Gastroesophageal sphincter (tissue), 4 donors: ENCODE results near the gene CRYBA2. TPM values are rescaled to one million over a fixed set of nuclear protein-coding genes. Genes with fewer than 3 reads are reported as not detected.

Experiments used
- ATAC-seq: fragments of 150-250 bp; one replicate; pipeline ENCODE4 v1.9.1; 2016; ENCODE audit warnings: mild to moderate bottlenecking, moderate library complexity
- H3K27ac ChIP-seq, 4 donors: fragments of 200-600 bp; sonication (generic) in 3 of 4; 1 replicate in 3 of 4; 2 replicates in 1 of 4; pipeline ENCODE4 v1.5.1; 2016 to 2019
- H3K27me3 ChIP-seq: fragments of 200-600 bp; sonication (generic); one replicate; pipeline ENCODE4 v1.5.1; 2019
- H3K36me3 ChIP-seq, 2 donors: fragments of 200-600 bp; sonication (generic); one replicate each; pipeline ENCODE4 v1.5.1; 2019; ENCODE audit warnings: control low read depth in 1 of 2
- H3K4me1 ChIP-seq, 3 donors: fragments of 200-600 bp; sonication (generic); 1 replicate in 2 of 3; 2 replicates in 1 of 3; pipeline ENCODE4 v1.5.1; 2016 to 2019; ENCODE audit warnings: control low read depth in 2 of 3
- H3K4me3 ChIP-seq, 2 donors: fragments of 200-600 bp; sonication (generic); one replicate each; pipeline ENCODE4 v1.5.1; 2019; ENCODE audit warnings: mild to moderate bottlenecking in 1 of 2, moderate library complexity in 1 of 2
- H3K9me3 ChIP-seq, 3 donors: fragments of 200-600 bp; sonication (generic); one replicate each; pipeline ENCODE4 v1.5.1; 2017 to 2019; ENCODE audit warnings: control low read depth in 2 of 3
- CTCF ChIP-seq, 4 experiments: fragments of 200-600 bp in 2 of 4; fragments of 450-650 bp in 2 of 4; sonication (generic) in 1 of 4; IDR thresholded peaks; one replicate each; pipeline ENCODE4 v1.5.1; 2017 to 2019; ENCODE audit warnings: antibody characterized with exemption in 4 of 4, mild to moderate bottlenecking in 2 of 4, moderate library complexity in 2 of 4
- EP300 ChIP-seq: sonication (generic); formaldehyde crosslinking; IDR thresholded peaks from one replicate; pipeline ENCODE4 v1.6.1; 2017; ENCODE audit warnings: antibody characterized with exemption, mild to moderate bottlenecking
- POLR2A ChIP-seq, 2 donors: fragments of 450-650 bp; IDR thresholded peaks; one replicate each; pipeline ENCODE4 v1.6.1; 2017; ENCODE audit warnings: antibody characterized with exemption in 2 of 2, mild to moderate bottlenecking in 2 of 2, moderate library complexity in 1 of 2
- POLR2AphosphoS5 ChIP-seq: sonication (generic); formaldehyde crosslinking; IDR thresholded peaks from one replicate; pipeline ENCODE4 v1.6.1; 2017; ENCODE audit warnings: antibody characterized with exemption
- WGBS, 2 donors: methylation state at CpG; one replicate each; pipeline ENCODE4 v1.1.5; 2018; ENCODE audit warnings: low coverage in 1 of 2; 5-methylcytosine and 5-hydroxymethylcytosine counted together
- total RNA-seq, 4 donors: library from RNA; depleted of rRNA; stranded (reverse); fragments of >200 nt; gene quantifications; one replicate each; pipeline ENCODE4 v1.1.0, GENCODE V29; 2016

CRYBA2 gene
- total RNA-seq, 4 donors from 2014 or later: not detected

- H3K36me3 ChIP-seq: no peaks in the 10 kb centered on the region
- H3K9me3 ChIP-seq: no peaks in the 10 kb centered on the region
- no peak overlapping the region for H3K27ac ChIP-seq
- WGBS, 2 donors: no CpG with 5 or more reads among the region's 11 CpGs
- ATAC-seq: no peak
- H3K27me3 ChIP-seq: peaks cover 38% of the 10 kb centered on the region
- TF ChIP-seq EP300 (no peak), POLR2AphosphoS5 (no peak), POLR2A (IDR thresholded peaks at IDR 0.05) (no peak), CTCF (IDR thresholded peaks at IDR 0.05) (no peak)
- H3K4me3 ChIP-seq: no peak overlapping the region
- H3K4me1 ChIP-seq: no peaks in the 10 kb centered on the region
Measured at GRCh38 chr2:219024059-219024458, 30.8 kb upstream of the CRYBA2 start.

GRCh38 chr2:219023045-219023605 is 29.9 kb upstream of the CRYBA2 start:
- Histone ChIP-seq H3K4me1 (no peaks in the 10 kb centered on the region), H3K27ac (no peak overlapping the region), H3K9me3 (no peaks in the 10 kb centered on the region), H3K36me3 (no peaks in the 10 kb centered on the region), H3K4me3 (no peak overlapping the region), H3K27me3 (peaks cover 38% of the 10 kb centered on the region)
- 30 to 77% methylated on average over 2 to 8 of the region's 12 CpGs for WGBS, 2 donors
- TF ChIP-seq POLR2AphosphoS5 (no peak), EP300 (no peak), CTCF (IDR thresholded peaks at IDR 0.05) (no peak), POLR2A (IDR thresholded peaks at IDR 0.05) (no peak)
- no peak for ATAC-seq

GRCh38 chr2:219022616-219023015 is 29.4 kb upstream of the CRYBA2 start:
- ATAC-seq: no peak
- TF ChIP-seq EP300 (no peak), POLR2AphosphoS5 (no peak), CTCF (IDR thresholded peaks at IDR 0.05) (no peak), POLR2A (IDR thresholded peaks at IDR 0.05) (no peak)
- no CpG with 5 or more reads among the region's 5 CpGs for WGBS, 2 donors
- Histone ChIP-seq H3K4me3 (no peak overlapping the region), H3K27ac (no peak overlapping the region), H3K4me1 (no peaks in the 10 kb centered on the region), H3K9me3 (no peaks in the 10 kb centered on the region), H3K36me3 (no peaks in the 10 kb centered on the region), H3K27me3 (peaks cover 36% of the 10 kb centered on the region)

GRCh38 chr2:219022041-219022440 is 28.8 kb upstream of the CRYBA2 start:
- Histone ChIP-seq H3K27me3 (peaks cover 38% of the 10 kb centered on the region), H3K9me3 (no peaks in the 10 kb centered on the region), H3K4me1 (no peaks in the 10 kb centered on the region), H3K36me3 (no peaks in the 10 kb centered on the region), H3K4me3 (no peak overlapping the region), H3K27ac (no peak overlapping the region)
- no CpG with 5 or more reads among the region's 12 CpGs for WGBS, 2 donors
- no peak for ATAC-seq
- TF ChIP-seq CTCF (IDR thresholded peaks at IDR 0.05) (no peak), EP300 (no peak), POLR2A (IDR thresholded peaks at IDR 0.05) (no peak), POLR2AphosphoS5 (no peak)

GRCh38 chr2:219021591-219021990 is 28.4 kb upstream of the CRYBA2 start:
- peaks cover 38% of the 10 kb centered on the region for H3K27me3 ChIP-seq

More at GRCh38 chr2:219021591-219021990, 28.4 kb upstream of the CRYBA2 start:
- TF ChIP-seq POLR2AphosphoS5 (no peak), POLR2A (IDR thresholded peaks at IDR 0.05) (no peak), EP300 (no peak), CTCF (IDR thresholded peaks at IDR 0.05) (no peak)
- ATAC-seq: no peak
- 59 to 100% methylated on average over 2 to 5 of the region's 9 CpGs for WGBS, 2 donors
- Histone ChIP-seq H3K27ac (no peak overlapping the region), H3K9me3 (no peaks in the 10 kb centered on the region), H3K4me1 (no peaks in the 10 kb centered on the region), H3K36me3 (no peaks in the 10 kb centered on the region), H3K4me3 (no peak overlapping the region)
